HEK293 (cell line): ENCODE results near the gene NAGA.
A peak's percentile ranks its signal among the peaks of the same experiment; 100 is the strongest.
"Not testable (repeated sequence)": the region's sequence is repeated elsewhere in the genome, so short reads cannot be mapped to it uniquely, and the experiment has no call there.

Experiments used
- CTCF ChIA-PET: fragments of 350-600 bp; formaldehyde crosslinking; extraction: SDS; loops from one replicate; lab custom pipeline; 2021; ENCODE audit warnings: antibody characterized with exemption; lab: Yijun Ruan, JAX
- POLR2A ChIA-PET: fragments of 300-600 bp; formaldehyde crosslinking; extraction: SDS; loops from one replicate; lab custom pipeline; 2020; ENCODE audit warnings: antibody characterized with exemption, inconsistent platforms; lab: Yijun Ruan, JAX
- H3K27ac ChIP-seq: fragments of 200-500 bp; sonication (Bioruptor generic); 2 replicates; pipeline ENCODE4 v1.5.1; 2014; ENCODE audit warnings: low read depth, low read length, control low read depth, inconsistent platforms; ENCODE audit errors: extremely low read depth
- H3K36me3 ChIP-seq, 2 experiments: fragments of 200-500 bp in 1 of 2; sonication (Bioruptor generic) in 1 of 2; 1 replicate in 1 of 2; 2 replicates in 1 of 2; pipeline ENCODE4 v1.5.1; 2014 to 2017; ENCODE audit warnings: inconsistent platforms in 2 of 2, low read length in 2 of 2; ENCODE audit not compliant: control insufficient read depth in 2 of 2, insufficient read depth in 1 of 2
- H3K4me1 ChIP-seq: fragments of 200-500 bp; sonication (Bioruptor generic); 2 replicates; pipeline ENCODE4 v1.5.1; 2014; ENCODE audit warnings: mild to moderate bottlenecking, low read length, inconsistent platforms; ENCODE audit not compliant: control insufficient read depth, insufficient read depth
- H3K4me3 ChIP-seq: 2 replicates; pipeline ENCODE4 v1.5.1; 2011; ENCODE audit warnings: low read depth, mild to moderate bottlenecking, control low read depth, low read length, moderate library complexity
- H3K9me3 ChIP-seq: fragments of 200-500 bp; sonication (Bioruptor generic); 2 replicates; pipeline ENCODE4 v1.5.1; 2014; ENCODE audit warnings: low read depth, low read length, inconsistent platforms; ENCODE audit not compliant: control insufficient read depth, insufficient read depth
- KLF9 ChIP-seq: fragments of 450-650 bp; formaldehyde crosslinking; IDR thresholded peaks from 2 replicates; pipeline ENCODE4 v1.5.1; 2016; ENCODE audit warnings: missing biosample characterization, missing genetic modification characterization, low read depth
- MZF1 ChIP-seq: fragments of 450-650 bp; formaldehyde crosslinking; IDR thresholded peaks from 2 replicates; pipeline ENCODE4 v1.5.1; 2017; ENCODE audit warnings: missing biosample characterization, missing genetic modification characterization, borderline replicate concordance
- OVOL3 ChIP-seq: fragments of 450-650 bp; formaldehyde crosslinking; IDR thresholded peaks from 2 replicates; pipeline ENCODE4 v1.5.1; 2016; ENCODE audit warnings: missing biosample characterization, missing genetic modification characterization
- YY2 ChIP-seq: fragments of 450-650 bp; formaldehyde crosslinking; IDR thresholded peaks from 2 replicates; pipeline ENCODE4 v1.5.1; 2016; ENCODE audit warnings: missing biosample characterization, missing genetic modification characterization
- ZFHX2 ChIP-seq: fragments of 450-650 bp; formaldehyde crosslinking; conservative IDR thresholded peaks from 2 replicates; pipeline ENCODE4 v1.5.1; 2016; ENCODE audit warnings: missing biosample characterization, missing genetic modification characterization
- ZNF280D ChIP-seq: fragments of 450-650 bp; formaldehyde crosslinking; IDR thresholded peaks from 2 replicates; pipeline ENCODE4 v1.5.1; 2016; ENCODE audit warnings: missing biosample characterization, missing genetic modification characterization
- ZNF423 ChIP-seq: fragments of 450-650 bp; formaldehyde crosslinking; IDR thresholded peaks from 2 replicates; pipeline ENCODE4 v1.5.1; 2016; ENCODE audit warnings: missing biosample characterization, missing genetic modification characterization
- ZNF473 ChIP-seq: fragments of 450-650 bp; formaldehyde crosslinking; IDR thresholded peaks from 2 replicates; pipeline ENCODE4 v1.5.1; 2017; ENCODE audit warnings: missing biosample characterization, missing genetic modification characterization
- ZNF544 ChIP-seq: fragments of 450-650 bp; formaldehyde crosslinking; IDR thresholded peaks from 2 replicates; pipeline ENCODE4 v1.5.0; 2017; ENCODE audit warnings: missing biosample characterization, missing genetic modification characterization
- ZNF548 ChIP-seq: fragments of 450-650 bp; formaldehyde crosslinking; IDR thresholded peaks from 2 replicates; pipeline ENCODE4 v1.5.1; 2016; ENCODE audit warnings: missing biosample characterization, missing genetic modification characterization
- ZNF561 ChIP-seq: fragments of 450-650 bp; IDR thresholded peaks from 2 replicates; pipeline ENCODE4 v1.5.1; 2018; ENCODE audit warnings: missing biosample characterization, missing genetic modification characterization, borderline replicate concordance
- ZNF623 ChIP-seq: fragments of 450-650 bp; formaldehyde crosslinking; IDR thresholded peaks from 2 replicates; pipeline ENCODE4 v1.5.1; 2016; ENCODE audit warnings: missing biosample characterization, missing genetic modification characterization
- ZNF626 ChIP-seq: fragments of 450-650 bp; sonication (Bioruptor Pico); formaldehyde crosslinking; IDR thresholded peaks from 2 replicates; pipeline ENCODE4 v1.5.1; 2018; ENCODE audit warnings: missing biosample characterization, missing genetic modification characterization, inconsistent platforms
- ZNF654 ChIP-seq: fragments of 450-650 bp; formaldehyde crosslinking; IDR thresholded peaks from 2 replicates; pipeline ENCODE4 v1.5.1; 2016; ENCODE audit warnings: low read depth, missing biosample characterization, missing genetic modification characterization
- ZNF843 ChIP-seq: fragments of 450-650 bp; formaldehyde crosslinking; IDR thresholded peaks from 2 replicates; pipeline ENCODE4 v1.5.1; 2016; ENCODE audit warnings: missing biosample characterization, missing genetic modification characterization
- ZSCAN23 ChIP-seq: fragments of 450-650 bp; formaldehyde crosslinking; IDR thresholded peaks from 2 replicates; pipeline ENCODE4 v1.5.1; 2016; ENCODE audit warnings: missing biosample characterization, missing genetic modification characterization
- TF ChIP-seq, protein P1 (sequence below): fragments of 450-650 bp; formaldehyde crosslinking; IDR thresholded peaks from 2 replicates; pipeline ENCODE4 v1.5.1; 2017; ENCODE audit warnings: missing biosample characterization, missing genetic modification characterization
- TF ChIP-seq, protein P2 (sequence below): IDR thresholded peaks from 2 replicates; pipeline ENCODE4 v1.6.1; 2011; ENCODE audit warnings: mild to moderate bottlenecking, low read depth, low read length, borderline replicate concordance

Gene NAGA

DNA sequence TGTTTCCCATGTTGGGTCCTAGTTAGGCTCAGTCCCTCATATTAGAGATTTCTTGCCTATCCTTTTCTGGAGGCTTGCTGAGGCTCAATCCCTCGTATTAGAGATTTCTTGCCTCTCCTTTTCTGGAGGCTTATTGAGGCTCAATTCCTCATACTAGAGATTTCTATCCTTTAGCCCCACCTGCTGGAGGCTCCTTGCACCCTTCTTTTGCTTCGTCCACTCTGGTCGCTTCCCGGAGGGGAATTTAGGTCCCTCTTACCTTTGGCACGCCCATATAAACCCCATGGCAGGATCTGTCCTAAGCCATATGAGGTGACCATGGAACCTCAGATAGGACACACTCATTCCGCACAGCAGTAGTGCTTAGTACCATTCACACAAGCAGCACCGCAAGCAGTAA lies 44.1 kb upstream of the NAGA start:
- Histone ChIP-seq H3K36me3 (no peaks in the 10 kb centered on the region), H3K4me1 (no peaks in the 10 kb centered on the region), H3K4me3 (no peak overlapping the region), H3K27ac (no peak overlapping the region), H3K9me3 (no peaks in the 10 kb centered on the region)
- no peak for TF ChIP-seq ZNF544
- 0 out of 2 replicates have a peak, but pooled peaks have one; percentile 11 for TF ChIP-seq ZNF654
- ChIA-PET CTCF (interaction anchor here (0.6 kb wide), 1 partner anchor 187 kb away, joined by 3 read pairs; no protein-coding TSS in a partner anchor), POLR2A (no interaction called here)

- CTCF ChIA-PET: interaction anchor here (0.6 to 4.0 kb wide), 26 partner anchors 9 to 580 kb away, joined by 3 to 43 read pairs (median 4); partner anchors contain the start of genes CENPM and NDUFA6
- POLR2A ChIA-PET: not testable (repeated sequence)
- peak; percentile 18; the same call in 1 of the 2 replicates for TF ChIP-seq ZNF654
These were observed 42.2 kb upstream of the NAGA start for GRCh38 chr22:42112793-42113192.

GRCh38 chr22:42111798-42112197 lies 41.2 kb upstream of the NAGA start:
- POLR2A ChIA-PET: no interaction called here

More at GRCh38 chr22:42112793-42113192, 42.2 kb upstream of the NAGA start:
- H3K27ac ChIP-seq, H3K4me1 ChIP-seq, H3K4me3 ChIP-seq, H3K36me3 ChIP-seq, H3K9me3 ChIP-seq: not testable (repeated sequence)

DNA sequence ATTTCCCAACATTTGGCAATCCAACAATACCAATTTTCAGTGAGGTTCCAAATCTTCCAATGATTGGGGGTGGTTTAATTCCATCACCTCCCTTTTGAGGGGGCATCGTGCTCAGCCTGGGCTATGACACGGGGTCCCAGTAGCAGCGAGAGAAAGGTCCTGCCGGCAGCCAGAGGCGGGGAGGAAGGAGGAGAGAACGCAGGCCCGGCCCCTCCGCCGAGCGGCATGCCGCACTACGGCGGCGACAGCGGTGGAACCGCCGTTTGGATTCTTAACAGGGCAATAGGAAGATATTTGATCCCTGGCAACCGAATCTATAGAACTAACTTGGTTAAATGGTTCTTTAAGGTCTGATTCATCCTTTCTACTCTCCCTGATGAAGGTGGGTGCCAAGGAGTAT lies 38.2 kb upstream of the NAGA start:
- no peaks in the 10 kb centered on the region for H3K4me1 ChIP-seq
- no peak overlapping the region for H3K27ac ChIP-seq
- no peak for TF ChIP-seq ZFHX2 (tag by site-specific recombination)
- no peak for TF ChIP-seq ZNF843 (tag by site-specific recombination)
- no peak for TF ChIP-seq OVOL3 (tag by site-specific recombination)
- TF ChIP-seq, protein P1, sequence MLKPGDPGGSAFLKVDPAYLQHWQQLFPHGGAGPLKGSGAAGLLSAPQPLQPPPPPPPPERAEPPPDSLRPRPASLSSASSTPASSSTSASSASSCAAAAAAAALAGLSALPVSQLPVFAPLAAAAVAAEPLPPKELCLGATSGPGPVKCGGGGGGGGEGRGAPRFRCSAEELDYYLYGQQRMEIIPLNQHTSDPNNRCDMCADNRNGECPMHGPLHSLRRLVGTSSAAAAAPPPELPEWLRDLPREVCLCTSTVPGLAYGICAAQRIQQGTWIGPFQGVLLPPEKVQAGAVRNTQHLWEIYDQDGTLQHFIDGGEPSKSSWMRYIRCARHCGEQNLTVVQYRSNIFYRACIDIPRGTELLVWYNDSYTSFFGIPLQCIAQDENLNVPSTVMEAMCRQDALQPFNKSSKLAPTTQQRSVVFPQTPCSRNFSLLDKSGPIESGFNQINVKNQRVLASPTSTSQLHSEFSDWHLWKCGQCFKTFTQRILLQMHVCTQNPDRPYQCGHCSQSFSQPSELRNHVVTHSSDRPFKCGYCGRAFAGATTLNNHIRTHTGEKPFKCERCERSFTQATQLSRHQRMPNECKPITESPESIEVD: no peak
- TF ChIP-seq MZF1 (tag by site-specific recombination): no peak
- TF ChIP-seq ZNF623 (tag by site-specific recombination): no peak
- TF ChIP-seq, all 188 proteins: peak for 0
- ChIA-PET CTCF (interaction anchor here (1.3 kb wide), 1 partner anchor 336 kb away, joined by 4 read pairs; no protein-coding TSS in a partner anchor), POLR2A (interaction anchor here (0.6 kb wide), 1 partner anchor 1017 kb away, joined by 3 read pairs; no protein-coding TSS in a partner anchor)
- H3K9me3 ChIP-seq: no peaks in the 10 kb centered on the region
- no peaks in the 10 kb centered on the region for H3K36me3 ChIP-seq
- H3K4me3 ChIP-seq: no peak overlapping the region

More at GRCh38 chr22:42111798-42112197, 41.2 kb upstream of the NAGA start:
- CTCF ChIA-PET: interaction anchor here (0.8 to 4.0 kb wide), 9 partner anchors 10 to 414 kb away, joined by 3 to 43 read pairs (median 7); partner anchors contain the start of gene NDUFA6
- Histone ChIP-seq H3K27ac (no peak overlapping the region), H3K4me3 (no peak overlapping the region), H3K9me3 (no peaks in the 10 kb centered on the region), H3K36me3 (no peaks in the 10 kb centered on the region), H3K4me1 (no peaks in the 10 kb centered on the region)
- TF ChIP-seq OVOL3 (tag by site-specific recombination) (no peak), ZNF626 (no peak), ZNF548 (tag by site-specific recombination) (no peak), ZNF561 (tag by site-specific recombination) (no peak), KLF9 (tag by site-specific recombination) (no peak), ZNF280D (no peak), ZNF423 (tag by site-specific recombination) (no peak), ZSCAN23 (no peak), YY2 (tag by site-specific recombination) (no peak), ZNF473 (tag by site-specific recombination) (no peak)
- TF ChIP-seq, protein P2, sequence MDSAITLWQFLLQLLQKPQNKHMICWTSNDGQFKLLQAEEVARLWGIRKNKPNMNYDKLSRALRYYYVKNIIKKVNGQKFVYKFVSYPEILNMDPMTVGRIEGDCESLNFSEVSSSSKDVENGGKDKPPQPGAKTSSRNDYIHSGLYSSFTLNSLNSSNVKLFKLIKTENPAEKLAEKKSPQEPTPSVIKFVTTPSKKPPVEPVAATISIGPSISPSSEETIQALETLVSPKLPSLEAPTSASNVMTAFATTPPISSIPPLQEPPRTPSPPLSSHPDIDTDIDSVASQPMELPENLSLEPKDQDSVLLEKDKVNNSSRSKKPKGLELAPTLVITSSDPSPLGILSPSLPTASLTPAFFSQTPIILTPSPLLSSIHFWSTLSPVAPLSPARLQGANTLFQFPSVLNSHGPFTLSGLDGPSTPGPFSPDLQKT: no peak
